CD14-positive monocyte (primary cell): ENCODE results near the gene RNF13. TPM values are rescaled to one million over a fixed set of nuclear protein-coding genes. Genes with fewer than 3 reads are reported as not detected.
A peak's percentile ranks its signal among the peaks of the same experiment; 100 is the strongest.

Experiments
- DNase-seq, 3 donors: peaks; one replicate each; pipeline ENCODE4 v3.0.0-alpha.2; 2011 to 2022
- H2AFZ ChIP-seq: 2 replicates; pipeline ENCODE4 v1.6.0; 2012; ENCODE audit warnings: mild to moderate bottlenecking, low read depth, low read length, inconsistent platforms; ENCODE audit not compliant: insufficient read depth, poor library complexity, severe bottlenecking
- H3K27ac ChIP-seq, 2 donors: 1 replicate in 1 of 2; 2 replicates in 1 of 2; pipeline ENCODE4 v1.5.1; 2012 to 2013; ENCODE audit warnings: low read length in 2 of 2, control low read depth in 1 of 2, inconsistent platforms in 1 of 2, low read depth in 1 of 2, mild to moderate bottlenecking in 1 of 2
- H3K27me3 ChIP-seq, 2 donors: one replicate each; pipeline versions ENCODE4 v1.6.0 to v1.6.1; 2011 to 2013; ENCODE audit warnings: low read length in 2 of 2; ENCODE audit not compliant: control insufficient read depth in 2 of 2, insufficient read depth in 2 of 2
- H3K36me3 ChIP-seq, 2 donors: replicated peaks in 1 of 2; 1 replicate in 1 of 2; 2 replicates in 1 of 2; pipeline versions ENCODE4 v1.5.1 to v1.6.1; 2012 to 2013; ENCODE audit warnings: low read length in 2 of 2, control low read depth in 1 of 2, inconsistent platforms in 1 of 2, mild to moderate bottlenecking in 1 of 2; ENCODE audit not compliant: insufficient read depth in 2 of 2, control insufficient read depth in 1 of 2
- H3K4me1 ChIP-seq, 2 donors: 1 replicate in 1 of 2; 2 replicates in 1 of 2; pipeline versions ENCODE4 v1.5.1 to v1.6.1; 2012 to 2013; ENCODE audit warnings: low read length in 2 of 2, control low read depth in 1 of 2, inconsistent platforms in 1 of 2, mild to moderate bottlenecking in 1 of 2, moderate library complexity in 1 of 2; ENCODE audit not compliant: insufficient read depth in 2 of 2, control insufficient read depth in 1 of 2
- H3K4me2 ChIP-seq: replicated peaks from 2 replicates; pipeline ENCODE3; 2012; ENCODE audit warnings: low read length, moderate library complexity, mild to moderate bottlenecking; ENCODE audit not compliant: poor library complexity, severe bottlenecking; ENCODE audit errors: extremely low read depth
- H3K4me3 ChIP-seq, 3 experiments: fragments of 200-600 bp in 1 of 3; sonication (generic) in 1 of 3; replicated peaks in 1 of 3; 1 replicate in 2 of 3; 2 replicates in 1 of 3; pipeline ENCODE4 v1.5.1; 2011 to 2013; ENCODE audit warnings: low read length in 3 of 3, mild to moderate bottlenecking in 3 of 3, control low read depth in 2 of 3, low read depth in 2 of 3, inconsistent platforms in 1 of 3, moderate library complexity in 1 of 3
- H3K79me2 ChIP-seq: 2 replicates; pipeline ENCODE4 v1.6.0; 2012; ENCODE audit warnings: mild to moderate bottlenecking, control low read depth, inconsistent platforms, low read length, moderate library complexity; ENCODE audit not compliant: insufficient read depth
- H3K9ac ChIP-seq: 2 replicates; pipeline ENCODE4 v1.6.0; 2017; ENCODE audit warnings: low read length, mild to moderate bottlenecking; ENCODE audit not compliant: insufficient read depth, poor library complexity, severe bottlenecking
- H3K9me3 ChIP-seq, 2 donors: replicated peaks in 1 of 2; 1 replicate in 1 of 2; 2 replicates in 1 of 2; pipeline versions ENCODE4 v1.5.1 to v1.6.1; 2012 to 2013; ENCODE audit warnings: low read length in 2 of 2, control low read depth in 1 of 2; ENCODE audit not compliant: control insufficient read depth in 1 of 2, insufficient read depth in 1 of 2
- H4K20me1 ChIP-seq: 2 replicates; pipeline ENCODE4 v1.6.0; 2012; ENCODE audit warnings: mild to moderate bottlenecking, low read length, control low read depth, moderate library complexity; ENCODE audit not compliant: insufficient read depth
- H3K27ac Mint-ChIP-seq, 7 donors: one replicate each; pipeline ENCODE4 v1.8.0; 2020; ENCODE audit warnings: mild to moderate bottlenecking in 7 of 7, mixed read lengths in 7 of 7, moderate library complexity in 6 of 7, inconsistent platforms in 2 of 7
- H3K27me3 Mint-ChIP-seq, 3 donors: one replicate each; pipeline ENCODE4 v1.8.0; 2021 to 2022; ENCODE audit warnings: low read depth in 3 of 3, mild to moderate bottlenecking in 3 of 3, mixed read lengths in 3 of 3, moderate library complexity in 3 of 3, inconsistent platforms in 1 of 3
- H3K36me3 Mint-ChIP-seq, 2 donors: one replicate each; pipeline ENCODE4 v1.8.0; 2020; ENCODE audit warnings: mixed read lengths in 2 of 2, inconsistent platforms in 1 of 2, mild to moderate bottlenecking in 1 of 2
- H3K4me1 Mint-ChIP-seq: one replicate; pipeline ENCODE4 v1.8.0; 2020; ENCODE audit warnings: mild to moderate bottlenecking, mixed read lengths
- H3K4me3 Mint-ChIP-seq, 2 donors: one replicate each; pipeline ENCODE4 v1.8.0; 2020; ENCODE audit warnings: mild to moderate bottlenecking in 2 of 2, mixed read lengths in 2 of 2, moderate library complexity in 1 of 2
- H3K9me3 Mint-ChIP-seq, 7 donors: one replicate each; pipeline ENCODE4 v1.8.0; 2020 to 2022; ENCODE audit warnings: mixed read lengths in 7 of 7, mild to moderate bottlenecking in 6 of 7, moderate library complexity in 6 of 7, inconsistent platforms in 2 of 7
- WGBS: methylation state at CpG from one replicate; pipeline ENCODE4 v1.1.5; 2013; ENCODE audit warnings: missing lambda C conversion rate; ENCODE audit not compliant: insufficient coverage; 5-methylcytosine and 5-hydroxymethylcytosine counted together
- intact Hi-C, 2 donors: fragments of 100-400 bp; cut with micrococcal nuclease; formaldehyde crosslinking; loops; one replicate each; pipeline versions ENCODE4 v1.15.0 to v1.15.1; 2023
- polyA plus RNA-seq, 3 donors: library from polyadenylated mRNA; depleted of rRNA in 1 of 3; unstranded in 2 of 3; stranded (reverse) in 1 of 3; fragments of 300-500 nt in 2 of 3; fragments of >200 nt in 1 of 3; fragmentation: Illumina TruSeq in 2 of 3; gene quantifications; 1 replicate in 2 of 3; 2 replicates in 1 of 3; pipeline ENCODE4 v1.2.3, GENCODE V29; 2012 to 2021
- TF ChIP-seq, protein P1 (sequence below): fragments of 200-600 bp; IDR thresholded peaks from one replicate; pipeline ENCODE4 v1.8.0; 2022; ENCODE audit warnings: antibody characterized with exemption, mild to moderate bottlenecking

Gene RNF13
- polyA plus RNA-seq, 3 donors: 95.4 to 481 (median 462) TPM

DNA sequence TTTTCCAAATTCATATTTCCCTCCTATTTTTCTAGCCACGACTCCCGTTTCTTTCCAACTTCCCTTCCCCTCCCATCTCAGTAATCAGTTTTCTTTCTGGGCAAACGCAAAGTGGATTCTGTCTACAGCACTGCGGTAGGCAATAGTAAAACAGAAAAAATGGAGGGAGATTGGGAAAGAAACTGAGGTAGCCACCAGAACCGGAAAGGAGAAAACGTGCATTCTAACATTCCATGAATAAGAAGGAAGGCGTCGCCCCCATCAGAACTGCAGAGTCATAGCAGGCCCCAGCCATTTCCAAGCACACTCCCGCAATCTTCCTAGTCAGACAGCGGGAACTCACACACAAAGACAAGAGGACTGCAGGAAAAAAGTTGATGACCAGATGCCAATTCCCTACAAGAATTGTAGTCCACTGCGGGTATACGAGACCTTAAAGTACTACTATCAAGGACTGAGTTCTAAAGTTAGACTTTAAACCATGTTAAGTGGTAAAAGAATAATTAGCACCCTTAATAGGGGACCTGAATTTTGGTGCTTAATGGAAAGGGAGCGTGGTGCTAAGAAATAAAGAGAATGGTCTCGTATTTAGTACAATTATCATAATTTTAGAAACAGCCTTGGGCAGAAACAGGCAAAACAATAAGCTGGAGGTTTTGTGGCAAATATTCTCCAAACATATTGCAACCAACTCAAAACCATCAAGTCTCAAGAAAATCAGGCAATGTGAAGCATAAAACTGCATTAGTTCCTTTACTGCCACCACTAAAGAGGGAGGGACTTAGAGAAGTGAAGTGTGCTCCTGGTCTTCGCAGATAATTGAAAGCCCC is 156.3 kb downstream of the RNF13 start:
- H3K36me3 Mint-ChIP-seq: peaks cover 21 to 30% of the 10 kb centered on the region in 2 donors
- no peak overlapping the region for H3K27ac ChIP-seq

More for the DNA sequence above, 156.3 kb downstream of the RNF13 start:
- peaks cover 49% of the 10 kb centered on the region for H4K20me1 ChIP-seq
- H2AFZ ChIP-seq: peak overlapping the region; percentile 57
- H3K4me2 ChIP-seq: peak overlapping the region; percentile 85
- WGBS: 100% methylated on average over 2 of the region's 15 CpGs
- peaks cover 0 to 12% (median 4%) of the 10 kb centered on the region in 7 donors for H3K9me3 Mint-ChIP-seq
- H3K36me3 ChIP-seq: peaks cover 0 to 19% of the 10 kb centered on the region in 2 donors
- intact Hi-C loops: loop anchor here in 1 of 2 donors (5.0 to 10.0 kb wide), 2 partner anchors 215 to 253 kb away; no protein-coding TSS in a partner anchor
- DNase-seq: no peak
- peak overlapping the region in 1 of 7 donors; percentile 63 for H3K27ac Mint-ChIP-seq
- H3K4me3 Mint-ChIP-seq: peak overlapping the region; percentile 70 to 87
- H3K9ac ChIP-seq: no peak overlapping the region
- peaks cover 46 to 59% (median 47%) of the 10 kb centered on the region in 3 donors for H3K27me3 Mint-ChIP-seq
- peaks cover 11 to 25% of the 10 kb centered on the region in 2 donors for H3K4me1 ChIP-seq
- H3K4me3 ChIP-seq: peak overlapping the region in 1 of 3 experiments; percentile 73
- H3K79me2 ChIP-seq: no peaks in the 10 kb centered on the region
- no peaks in the 10 kb centered on the region for H3K9me3 ChIP-seq
- peaks cover 53% of the 10 kb centered on the region in 2 donors for H3K27me3 ChIP-seq
- TF ChIP-seq, protein P1, sequence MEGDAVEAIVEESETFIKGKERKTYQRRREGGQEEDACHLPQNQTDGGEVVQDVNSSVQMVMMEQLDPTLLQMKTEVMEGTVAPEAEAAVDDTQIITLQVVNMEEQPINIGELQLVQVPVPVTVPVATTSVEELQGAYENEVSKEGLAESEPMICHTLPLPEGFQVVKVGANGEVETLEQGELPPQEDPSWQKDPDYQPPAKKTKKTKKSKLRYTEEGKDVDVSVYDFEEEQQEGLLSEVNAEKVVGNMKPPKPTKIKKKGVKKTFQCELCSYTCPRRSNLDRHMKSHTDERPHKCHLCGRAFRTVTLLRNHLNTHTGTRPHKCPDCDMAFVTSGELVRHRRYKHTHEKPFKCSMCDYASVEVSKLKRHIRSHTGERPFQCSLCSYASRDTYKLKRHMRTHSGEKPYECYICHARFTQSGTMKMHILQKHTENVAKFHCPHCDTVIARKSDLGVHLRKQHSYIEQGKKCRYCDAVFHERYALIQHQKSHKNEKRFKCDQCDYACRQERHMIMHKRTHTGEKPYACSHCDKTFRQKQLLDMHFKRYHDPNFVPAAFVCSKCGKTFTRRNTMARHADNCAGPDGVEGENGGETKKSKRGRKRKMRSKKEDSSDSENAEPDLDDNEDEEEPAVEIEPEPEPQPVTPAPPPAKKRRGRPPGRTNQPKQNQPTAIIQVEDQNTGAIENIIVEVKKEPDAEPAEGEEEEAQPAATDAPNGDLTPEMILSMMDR: no peak
- H3K4me1 Mint-ChIP-seq: peaks cover 21% of the 10 kb centered on the region
